Endothelial cell of umbilical vein (primary cell): Measurements from ENCODE around the gene ACSS1.

Experiments used
- CTCF ChIP-seq, 2 donors: IDR thresholded peaks; 1 replicate in 1 of 2; 2 replicates in 1 of 2; pipeline ENCODE4 v1.5.1; 2011; ENCODE audit warnings: low read length in 2 of 2, mild to moderate bottlenecking in 2 of 2, moderate library complexity in 2 of 2, control low read depth in 1 of 2, inconsistent platforms in 1 of 2, low read depth in 1 of 2; ENCODE audit not compliant: insufficient read depth in 1 of 2; ENCODE audit errors: extremely low read depth in 1 of 2
- EZH2 ChIP-seq: IDR thresholded peaks from 2 replicates; pipeline ENCODE4 v1.6.1; 2012; ENCODE audit warnings: borderline replicate concordance, low read depth, mild to moderate bottlenecking, moderate library complexity, low read length, inconsistent platforms; ENCODE audit not compliant: severe bottlenecking
- FOS ChIP-seq: IDR thresholded peaks from 2 replicates; pipeline ENCODE4 v1.6.1; 2011; ENCODE audit warnings: mild to moderate bottlenecking, low read length, moderate library complexity, borderline replicate concordance; ENCODE audit not compliant: insufficient read depth
- JUN ChIP-seq: IDR thresholded peaks from 2 replicates; pipeline ENCODE4 v1.6.1; 2011; ENCODE audit warnings: borderline replicate concordance, low read depth; ENCODE audit not compliant: insufficient read length, insufficient read depth
- POLR2A ChIP-seq: IDR thresholded peaks from 2 replicates; pipeline ENCODE4 v1.6.1; 2012; ENCODE audit warnings: low read depth, mild to moderate bottlenecking, control low read depth, low read length
- POLR2AphosphoS5 ChIP-seq: IDR thresholded peaks from 2 replicates; pipeline ENCODE4 v1.6.1; 2012; ENCODE audit warnings: low read depth, mild to moderate bottlenecking, control low read depth, low read length, moderate library complexity; ENCODE audit not compliant: insufficient read depth
- TF ChIP-seq, protein P1 (sequence below): IDR thresholded peaks from 2 replicates; pipeline ENCODE4 v1.6.1; 2011; ENCODE audit not compliant: insufficient read depth, insufficient read length

DNA sequence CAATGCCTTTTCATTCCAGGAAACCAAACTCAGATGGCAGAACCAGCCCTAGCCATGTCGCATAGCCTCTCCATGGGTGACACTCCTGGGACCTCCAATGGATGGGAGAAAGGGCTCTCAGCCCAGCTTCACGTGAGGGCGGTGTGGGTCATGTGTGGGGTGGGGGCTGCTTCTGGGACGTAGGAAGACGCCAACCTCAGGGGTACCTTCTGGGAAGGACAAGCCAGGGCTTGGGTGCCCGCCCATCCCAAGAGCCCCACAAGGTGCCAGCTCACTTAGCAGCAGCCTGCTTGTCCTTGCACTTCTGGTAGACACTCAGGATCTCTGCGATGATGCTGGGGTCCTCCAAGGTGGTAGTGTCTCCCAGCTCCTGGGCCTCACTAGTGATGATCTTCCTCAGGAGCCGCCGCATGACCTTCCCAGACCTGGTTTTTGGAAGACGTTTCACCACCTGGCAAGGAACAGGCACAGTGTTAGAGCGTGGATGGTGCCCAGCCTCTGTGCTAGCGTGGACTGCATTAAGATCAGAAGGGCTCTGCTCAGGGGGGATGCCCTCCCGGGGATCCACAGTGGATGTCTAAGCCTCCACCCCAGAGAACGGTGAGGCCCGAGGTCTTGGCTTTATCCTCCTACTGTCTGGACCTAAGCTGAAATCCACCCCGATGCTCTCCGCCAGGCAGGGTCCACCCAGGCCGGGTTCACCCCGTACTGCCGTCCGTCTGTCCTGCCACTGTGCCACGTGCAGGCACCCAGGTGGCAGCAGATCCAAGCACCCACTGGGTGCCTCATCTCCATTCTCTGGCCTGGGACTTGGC is 50.2 kb downstream of the ACSS1 start:
- TF ChIP-seq CTCF (IDR thresholded peaks at IDR 0.05; ENCODE audit: extremely low read depth in 1 of 2, insufficient read depth in 1 of 2, low read depth in 1 of 2, low read length in 2 of 2) (no peak), POLR2AphosphoS5 (no peak), POLR2A (no peak), EZH2 (no peak), FOS (no peak), JUN (no peak)
- TF ChIP-seq, protein P1, sequence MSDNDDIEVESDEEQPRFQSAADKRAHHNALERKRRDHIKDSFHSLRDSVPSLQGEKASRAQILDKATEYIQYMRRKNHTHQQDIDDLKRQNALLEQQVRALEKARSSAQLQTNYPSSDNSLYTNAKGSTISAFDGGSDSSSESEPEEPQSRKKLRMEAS = no peak
